CD4-positive, alpha-beta T cell treated with Interleukin-4 for 4 hours (primary cell): Measurements from ENCODE around the gene PTTG1IP.

Source experiments
- DNase-seq: peaks from one replicate; pipeline ENCODE4 v3.0.0-alpha.2; 2020

PTTG1IP gene

GRCh38 chr21:44858291-44858690, 15.2 kb downstream of the PTTG1IP start:
- no peak for DNase-seq

GRCh38 chr21:44857127-44857892, 16.2 kb downstream of the PTTG1IP start:
- DNase-seq = no peak

- DNase-seq = no peak
Measured at GRCh38 chr21:44856131-44856530, 17.4 kb downstream of the PTTG1IP start.

GRCh38 chr21:44855572-44855971, 17.9 kb downstream of the PTTG1IP start:
- no peak for DNase-seq

- no peak for DNase-seq
Measured at GRCh38 chr21:44854664-44855446, 18.6 kb downstream of the PTTG1IP start.

GRCh38 chr21:44854391-44854663, 19.2 kb downstream of the PTTG1IP start:
- no peak for DNase-seq

- DNase-seq = no peak
Measured at GRCh38 chr21:44853601-44854390, 19.7 kb downstream of the PTTG1IP start.

GRCh38 chr21:44850905-44851657, 22.4 kb downstream of the PTTG1IP start:
- DNase-seq = no peak

- DNase-seq = no peak
Measured at GRCh38 chr21:44850208-44850800, 23.2 kb downstream of the PTTG1IP start.

- DNase-seq = no peak
Measured at GRCh38 chr21:44849616-44850130, 23.8 kb downstream of the PTTG1IP start.

GRCh38 chr21:44848821-44849521, 24.5 kb downstream of the PTTG1IP start:
- no peak for DNase-seq

- DNase-seq = no peak
Measured at GRCh38 chr21:44847261-44848056, 26.0 kb downstream of the PTTG1IP start.

- no peak for DNase-seq
Measured at GRCh38 chr21:44846485-44847260, 26.8 kb downstream of the PTTG1IP start.

GRCh38 chr21:44846224-44846484, 27.3 kb downstream of the PTTG1IP start:
- DNase-seq = no peak

GRCh38 chr21:44845418-44846223, 27.9 kb downstream of the PTTG1IP start:
- DNase-seq = peak; percentile 37

- no peak for DNase-seq
Measured at GRCh38 chr21:44844256-44844655, 29.2 kb downstream of the PTTG1IP start.

GRCh38 chr21:44842721-44843445, 30.6 kb downstream of the PTTG1IP start:
- no peak for DNase-seq

- no peak for DNase-seq
Measured at GRCh38 chr21:44842087-44842486, 31.4 kb downstream of the PTTG1IP start.

- no peak for DNase-seq
Measured at GRCh38 chr21:44840771-44841170, 32.7 kb downstream of the PTTG1IP start.
